OCI-LY1 (cell line): ENCODE measurements around the gene SRSF2.
A peak's percentile ranks its signal among the peaks of the same experiment; 100 is the strongest.

Source experiments
- H2AFZ ChIP-seq: fragments of 200-600 bp; sonication (generic), shearing (Covaris generic); 2 replicates; pipeline ENCODE4 v1.6.0; 2014; ENCODE audit warnings: antibody characterized with exemption, mild to moderate bottlenecking, low read length
- H3F3A ChIP-seq: fragments of 200-600 bp; sonication (generic), shearing (Covaris generic); 2 replicates; pipeline ENCODE4 v1.6.0; 2014; ENCODE audit warnings: mild to moderate bottlenecking, antibody characterized with exemption, low read length, moderate library complexity; ENCODE audit not compliant: insufficient read depth
- H3K27ac ChIP-seq: fragments of 200-600 bp; sonication (generic); 2 replicates; pipeline ENCODE4 v1.5.1; 2014; ENCODE audit warnings: low read length, mixed run types, mild to moderate bottlenecking, low read depth; ENCODE audit not compliant: poor library complexity, severe bottlenecking
- H3K27me3 ChIP-seq: fragments of 200-600 bp; sonication (generic); 2 replicates; pipeline ENCODE4 v1.6.0; 2014; ENCODE audit warnings: antibody characterized with exemption, mild to moderate bottlenecking, low read length, moderate library complexity; ENCODE audit not compliant: insufficient read depth
- H3K36me3 ChIP-seq: fragments of 200-600 bp; sonication (generic); 2 replicates; pipeline ENCODE4 v1.6.1; 2014; ENCODE audit warnings: mild to moderate bottlenecking, antibody characterized with exemption, low read length, moderate library complexity, mixed read lengths; ENCODE audit not compliant: insufficient read depth
- H3K4me1 ChIP-seq: fragments of 200-600 bp; sonication (generic); 2 replicates; pipeline ENCODE4 v1.5.1; 2014; ENCODE audit warnings: mild to moderate bottlenecking, low read length, moderate library complexity; ENCODE audit not compliant: insufficient read depth, severe bottlenecking
- H3K4me2 ChIP-seq: fragments of 200-600 bp; sonication (generic), shearing (Covaris generic); 2 replicates; pipeline ENCODE4 v1.6.1; 2014; ENCODE audit warnings: low read length
- H3K4me3 ChIP-seq: fragments of 200-600 bp; sonication (generic); 2 replicates; pipeline ENCODE4 v1.5.1; 2014; ENCODE audit warnings: low read length, low read depth, mild to moderate bottlenecking, mixed read lengths; ENCODE audit not compliant: poor library complexity, severe bottlenecking
- H3K79me2 ChIP-seq: fragments of 200-600 bp; shearing (Covaris generic); 2 replicates; pipeline ENCODE4 v1.6.1; 2016; ENCODE audit warnings: mixed run types, low read length, mixed read lengths; ENCODE audit not compliant: insufficient read depth
- H3K9ac ChIP-seq: fragments of 200-600 bp; sonication (generic), shearing (Covaris generic); 2 replicates; pipeline ENCODE4 v1.6.1; 2014; ENCODE audit warnings: mild to moderate bottlenecking, low read length, mixed read lengths
- H3K9me2 ChIP-seq: fragments of 200-600 bp; sonication (generic), shearing (Covaris generic); 2 replicates; pipeline ENCODE4 v1.6.1; 2014; ENCODE audit warnings: low read depth, mild to moderate bottlenecking, low read length, mixed read lengths
- H3K9me3 ChIP-seq: fragments of 200-600 bp; shearing (Covaris generic); 2 replicates; pipeline ENCODE4 v1.6.1; 2014; ENCODE audit warnings: low read length, mixed read lengths
- H4K20me1 ChIP-seq: fragments of 200-600 bp; sonication (generic), shearing (Covaris generic); 2 replicates; pipeline ENCODE4 v1.6.0; 2016; ENCODE audit warnings: mild to moderate bottlenecking, low read length; ENCODE audit not compliant: insufficient read depth
- EZH2 ChIP-seq: fragments of 200-600 bp; sonication (generic), shearing (Covaris generic); IDR thresholded peaks from 2 replicates; pipeline ENCODE4 v1.8.0; 2017; ENCODE audit warnings: borderline replicate concordance, mixed run types, mild to moderate bottlenecking, antibody characterized with exemption, low read length, moderate library complexity, mixed read lengths
- TF ChIP-seq, protein P1 (sequence below): fragments of 200-600 bp; sonication (generic), shearing (Covaris generic); IDR thresholded peaks from 2 replicates; pipeline ENCODE4 v1.5.1; 2017; ENCODE audit warnings: mild to moderate bottlenecking, antibody characterized with exemption, low read length, moderate library complexity, mixed read lengths

The SRSF2 gene

GRCh38 chr17:76781056-76781982, 44.2 kb upstream of the SRSF2 start:
- no peaks in the 10 kb centered on the region for H3K9me3 ChIP-seq
- peaks cover 23% of the 10 kb centered on the region for H3K36me3 ChIP-seq
- no peaks in the 10 kb centered on the region for H3K9me2 ChIP-seq
- no peaks in the 10 kb centered on the region for H4K20me1 ChIP-seq
- no peak overlapping the region for H2AFZ ChIP-seq
- peaks cover 19% of the 10 kb centered on the region for H3K4me1 ChIP-seq
- no peak overlapping the region for H3K4me3 ChIP-seq
- no peak overlapping the region for H3K9ac ChIP-seq
- H3K27me3 ChIP-seq = no peaks in the 10 kb centered on the region
- H3F3A ChIP-seq = no peaks in the 10 kb centered on the region
- TF ChIP-seq, protein P1, sequence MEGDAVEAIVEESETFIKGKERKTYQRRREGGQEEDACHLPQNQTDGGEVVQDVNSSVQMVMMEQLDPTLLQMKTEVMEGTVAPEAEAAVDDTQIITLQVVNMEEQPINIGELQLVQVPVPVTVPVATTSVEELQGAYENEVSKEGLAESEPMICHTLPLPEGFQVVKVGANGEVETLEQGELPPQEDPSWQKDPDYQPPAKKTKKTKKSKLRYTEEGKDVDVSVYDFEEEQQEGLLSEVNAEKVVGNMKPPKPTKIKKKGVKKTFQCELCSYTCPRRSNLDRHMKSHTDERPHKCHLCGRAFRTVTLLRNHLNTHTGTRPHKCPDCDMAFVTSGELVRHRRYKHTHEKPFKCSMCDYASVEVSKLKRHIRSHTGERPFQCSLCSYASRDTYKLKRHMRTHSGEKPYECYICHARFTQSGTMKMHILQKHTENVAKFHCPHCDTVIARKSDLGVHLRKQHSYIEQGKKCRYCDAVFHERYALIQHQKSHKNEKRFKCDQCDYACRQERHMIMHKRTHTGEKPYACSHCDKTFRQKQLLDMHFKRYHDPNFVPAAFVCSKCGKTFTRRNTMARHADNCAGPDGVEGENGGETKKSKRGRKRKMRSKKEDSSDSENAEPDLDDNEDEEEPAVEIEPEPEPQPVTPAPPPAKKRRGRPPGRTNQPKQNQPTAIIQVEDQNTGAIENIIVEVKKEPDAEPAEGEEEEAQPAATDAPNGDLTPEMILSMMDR = peak; percentile 8; the same call in 1 of the 2 replicates
- TF ChIP-seq EZH2 = no peak
- H3K27ac ChIP-seq = peak overlapping the region; percentile 74
- H3K79me2 ChIP-seq = no peaks in the 10 kb centered on the region
- no peak overlapping the region for H3K4me2 ChIP-seq

GRCh38 chr17:76775021-76775600, 38.0 kb upstream of the SRSF2 start:
- Histone ChIP-seq H3K9me3 (no peaks in the 10 kb centered on the region), H3K36me3 (peaks cover 45% of the 10 kb centered on the region), H3K4me2 (no peak overlapping the region), H2AFZ (no peak overlapping the region), H3K4me1 (no peaks in the 10 kb centered on the region), H3K27me3 (no peaks in the 10 kb centered on the region), H3K27ac (no peak overlapping the region), H3F3A (no peaks in the 10 kb centered on the region), H3K4me3 (no peak overlapping the region), H3K79me2 (no peaks in the 10 kb centered on the region), H3K9me2 (no peaks in the 10 kb centered on the region), H4K20me1 (no peaks in the 10 kb centered on the region), H3K9ac (no peak overlapping the region)
- TF ChIP-seq, protein P1 = no peak
- no peak for TF ChIP-seq EZH2

DNA sequence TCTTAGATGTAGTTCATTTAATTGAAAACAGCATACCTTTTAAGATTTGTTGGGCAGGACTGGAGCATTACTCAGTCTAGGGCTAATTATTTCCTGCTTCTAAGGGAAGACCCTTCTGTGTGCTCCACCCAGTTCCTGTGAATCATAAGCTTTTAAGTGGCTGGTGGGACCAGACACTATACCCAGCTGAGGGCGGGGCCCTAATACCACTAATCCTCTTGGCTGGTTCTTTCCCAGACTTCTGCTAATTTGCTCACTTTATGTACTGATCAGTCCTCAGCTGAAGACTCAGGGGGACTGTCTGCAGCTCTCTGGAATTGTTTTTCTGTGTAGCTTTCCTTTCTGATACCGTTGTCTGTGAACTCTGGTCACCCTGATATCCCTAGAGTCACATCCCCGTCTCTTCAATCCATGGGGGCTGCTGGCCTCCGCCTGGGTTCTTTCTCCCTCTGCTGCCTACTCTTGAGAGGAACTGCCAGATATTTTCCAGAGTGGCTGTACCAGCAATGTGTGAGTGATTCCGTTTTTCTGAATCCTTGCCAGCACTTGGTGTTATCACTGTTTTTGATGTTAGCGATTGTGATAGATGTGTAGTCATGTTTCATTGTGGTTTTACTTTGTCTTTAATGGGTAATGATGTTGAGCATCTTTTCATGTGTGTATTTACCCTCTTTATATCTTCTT, 35.9 kb upstream of the SRSF2 start:
- H3K9me3 ChIP-seq = no peaks in the 10 kb centered on the region
- no peaks in the 10 kb centered on the region for H3F3A ChIP-seq
- H3K4me1 ChIP-seq = no peaks in the 10 kb centered on the region
- H3K9ac ChIP-seq = no peak overlapping the region
- H3K27ac ChIP-seq = no peak overlapping the region
- no peaks in the 10 kb centered on the region for H3K27me3 ChIP-seq
- H3K9me2 ChIP-seq = no peaks in the 10 kb centered on the region
- H3K36me3 ChIP-seq = peaks cover 51% of the 10 kb centered on the region
- no peak overlapping the region for H2AFZ ChIP-seq
- no peaks in the 10 kb centered on the region for H4K20me1 ChIP-seq
- no peak overlapping the region for H3K4me3 ChIP-seq
- no peak overlapping the region for H3K4me2 ChIP-seq
- TF ChIP-seq, protein P1 = no peak
- no peak for TF ChIP-seq EZH2
- H3K79me2 ChIP-seq = no peaks in the 10 kb centered on the region
